ENCODE results near the gene MME. TPM values are rescaled to one million over a fixed set of nuclear protein-coding genes. Genes with fewer than 3 reads are reported as not detected.

The MME gene
- total and polyA plus RNA-seq, 2 of the 4 experiments (the other 2 are of a cell fraction) = 11.7 to 22.8 TPM

DNA sequence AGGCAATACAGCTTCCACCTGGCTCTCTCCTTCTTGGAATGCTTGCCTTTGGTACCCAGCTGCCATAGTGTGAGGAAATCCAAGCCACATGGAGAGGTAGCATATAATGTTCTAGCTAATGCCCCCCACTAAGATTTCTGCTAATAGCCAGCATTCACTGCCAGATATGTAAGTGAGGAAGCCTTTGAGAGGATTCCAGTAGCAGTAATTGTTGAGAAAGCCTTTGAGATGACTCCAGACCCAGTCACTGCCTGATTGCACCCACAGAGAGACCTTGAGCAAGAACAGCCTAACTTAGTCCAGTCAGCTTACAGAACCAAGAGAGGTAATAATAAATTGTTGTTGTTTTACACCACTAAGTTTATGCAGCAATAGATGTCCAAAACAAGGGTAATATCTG lies 150.3 kb downstream of the MME start:
- Histone ChIP-seq H3K56ac (ENCODE audit: extremely low read depth, insufficient read depth, low read length) (no peak overlapping the region), H2AK5ac (ENCODE audit: low read depth, low read length) (peak overlapping the region; percentile 57; the same call in 1 of the 2 replicates), H2BK5ac (ENCODE audit: low read depth, low read length, poor library complexity, severe bottlenecking) (peak overlapping the region; percentile 40), H4K5ac (ENCODE audit: low read depth, low read length) (no peak overlapping the region), H3K36me3 (ENCODE audit: control insufficient read depth, insufficient read depth, low read length) (no peaks in the 10 kb centered on the region), H2AFZ (replicated peaks; ENCODE audit: low read length, poor library complexity) (no peak overlapping the region), H2AK9ac (replicated peaks; ENCODE audit: low read depth, low read length, poor library complexity) (no peak overlapping the region), H3K4me3 (ENCODE audit: insufficient read depth, low read depth, low read length) (no peak overlapping the region), H4K91ac (ENCODE audit: insufficient read depth, low read depth, low read length) (no peak overlapping the region), H4K20me1 (ENCODE audit: insufficient read depth, low read length) (no peaks in the 10 kb centered on the region), H3K27ac (ENCODE audit: insufficient read depth, low read length) (no peak overlapping the region), H3K4me1 (ENCODE audit: control insufficient read depth, insufficient read depth, low read length) (peaks cover 3% of the 10 kb centered on the region), H3K9ac (ENCODE audit: low read depth, low read length) (no peak overlapping the region), H3K79me1 (ENCODE audit: low read depth in 1 of 2, low read length in 2 of 2) (no peaks in the 10 kb centered on the region), H2BK15ac (ENCODE audit: low read depth, low read length) (peak overlapping the region; percentile 47; the same call in 1 of the 3 replicates), H3K9me1 (ENCODE audit: insufficient read depth, low read length) (peaks cover 7% of the 10 kb centered on the region), H3K9me3 (ENCODE audit: control insufficient read depth, insufficient read depth, low read length) (no peaks in the 10 kb centered on the region), H3K27me3 (ENCODE audit: control insufficient read depth, insufficient read depth, low read length) (no peaks in the 10 kb centered on the region), H3K23ac (ENCODE audit: low read depth, low read length) (no peak overlapping the region), H3K14ac (replicated peaks; ENCODE audit: low read depth, low read length) (no peak overlapping the region), H2BK20ac (ENCODE audit: low read depth, low read length) (no peak overlapping the region), H3K18ac (ENCODE audit: low read depth, low read length) (no peak overlapping the region), H3K4me2 (ENCODE audit: low read depth, low read length) (no peak overlapping the region; the same call in 1 of the 2 replicates), H3K4ac (ENCODE audit: low read depth, low read length) (no peak overlapping the region), H2BK120ac (ENCODE audit: low read depth, low read length) (no peak overlapping the region), H4K8ac (ENCODE audit: low read depth in 2 of 2, low read length in 2 of 2) (0 out of 4 replicates have a peak overlapping the region, but pooled peaks of 1 of the 2 experiments have one; percentile 18)
- POLR2A ChIA-PET (ENCODE audit: unreplicated experiment) = no interaction called here
- DNase-seq (peak; percentile 80), ATAC-seq (ENCODE audit: low read depth) (peak; percentile 58)
- TF ChIP-seq MXI1 (IDR thresholded peaks at IDR 0.05; ENCODE audit: borderline replicate concordance, low read depth, low read length) (no peak), SMC3 (IDR thresholded peaks at IDR 0.05; ENCODE audit: low read depth, low read length) (no peak), RFX5 (IDR thresholded peaks at IDR 0.05; ENCODE audit: low read depth, low read length) (no peak), CEBPB (IDR thresholded peaks at IDR 0.05; ENCODE audit: low read depth, low read length) (peak; percentile 85), POLR2A (IDR thresholded peaks at IDR 0.05; ENCODE audit: low read depth, low read length) (no peak), CHD1 (IDR thresholded peaks at IDR 0.05; ENCODE audit: low read depth, low read length) (no peak), RCOR1 (IDR thresholded peaks at IDR 0.05; ENCODE audit: insufficient replicate concordance, low read length) (no peak), FOS (IDR thresholded peaks at IDR 0.05; ENCODE audit: low read depth, low read length) (peak; percentile 26; the same call in 1 of the 2 replicates), NFE2L2 (IDR thresholded peaks at IDR 0.05; ENCODE audit: low read depth, low read length) (no peak), MAFK (IDR thresholded peaks at IDR 0.05; ENCODE audit: low read depth, low read length) (no peak), MAZ (IDR thresholded peaks at IDR 0.05; ENCODE audit: borderline replicate concordance, low read depth, low read length) (no peak)
- TF ChIP-seq, protein P1, sequence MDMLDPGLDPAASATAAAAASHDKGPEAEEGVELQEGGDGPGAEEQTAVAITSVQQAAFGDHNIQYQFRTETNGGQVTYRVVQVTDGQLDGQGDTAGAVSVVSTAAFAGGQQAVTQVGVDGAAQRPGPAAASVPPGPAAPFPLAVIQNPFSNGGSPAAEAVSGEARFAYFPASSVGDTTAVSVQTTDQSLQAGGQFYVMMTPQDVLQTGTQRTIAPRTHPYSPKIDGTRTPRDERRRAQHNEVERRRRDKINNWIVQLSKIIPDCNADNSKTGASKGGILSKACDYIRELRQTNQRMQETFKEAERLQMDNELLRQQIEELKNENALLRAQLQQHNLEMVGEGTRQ (IDR thresholded peaks at IDR 0.05; ENCODE audit: low read depth, low read length) = no peak
- in situ Hi-C loops (cut with MboI; ENCODE audit: low sequenced_read_pairs) (no loop called here), dilution Hi-C loops (cut with HindIII; ENCODE audit: low sequenced_read_pairs, unreplicated experiment) (no loop called here), intact Hi-C loops (cut with micrococcal nuclease) (no loop called here)
- CTCF ChIA-PET = no interaction called here
- BruUV-seq (replicated peaks) = no TSS peak
